ENCODE data around the gene PCNT. TPM values are rescaled to one million over a fixed set of nuclear protein-coding genes. Genes with fewer than 3 reads are reported as not detected.

The PCNT gene
- 100 to 1,000 TPM; 200 to 431 (median 290) TPM for total RNA-seq

GRCh38 chr21:46323710-46324389 lies at the start of gene PCNT, which contains the start of gene C21orf58:
TSS of gene PCNT (plus strand) at chr21:46324156. CDS start at chr21:46324229, 73 bp downstream.
TSS of gene C21orf58 (minus strand) at chr21:46323870. CDS start at chr21:46322738, 1,132 bp downstream.
- Histone ChIP-seq H3K4me3 (peak within 1 kb of the TSS; percentile 87 to 93 (median 88)), H3K27me3 (no peaks in the 10 kb centered on the region), H3K27ac (peak within 1 kb of the TSS; percentile 96 to 100 (median 98)), H3K9me3 (no peaks in the 10 kb centered on the region), H3K36me3 (peaks cover 0 to 6% of the 10 kb centered on the region in 2 donors), H3K4me1 (peaks cover 18 to 26% of the 10 kb centered on the region in 2 donors)
- intact Hi-C loops (cut with DNase I; ENCODE audit: low total_unique reads) (loop anchor here (1.0 to 10.0 kb wide), 6 partner anchors 38 to 1989 kb away; partner anchors contain the start of genes CFAP410 and YBEY), in situ Hi-C loops (cut with MboI; ENCODE audit: low sequenced_read_pairs in 4 of 4) (no loop called here)
- DNase-seq (peak; percentile 97 to 98), ATAC-seq (peak; percentile 84 to 87)
- TF ChIP-seq POLR2A (IDR thresholded peaks at IDR 0.05), result peak in 1 of 2 donors; percentile 36
- no peak for TF ChIP-seq CTCF (IDR thresholded peaks at IDR 0.05 in 4 of 5, conservative IDR thresholded peaks at IDR 0.05 in 1 of 5)

GRCh38 chr21:46274797-46275390 lies 49.1 kb upstream of the PCNT start:
- H3K27ac ChIP-seq, result no peak overlapping the region
- no peaks in the 10 kb centered on the region for H3K4me1 ChIP-seq
- H3K36me3 ChIP-seq, result peaks cover 4 to 100% of the 10 kb centered on the region in 2 donors
- ATAC-seq, result no peak
- no peak for DNase-seq
- H3K4me3 ChIP-seq, result no peak overlapping the region
- H3K27me3 ChIP-seq, result no peaks in the 10 kb centered on the region
- TF ChIP-seq CTCF (IDR thresholded peaks at IDR 0.05 in 4 of 5, conservative IDR thresholded peaks at IDR 0.05 in 1 of 5) (no peak), POLR2A (IDR thresholded peaks at IDR 0.05) (no peak)
- H3K9me3 ChIP-seq, result no peaks in the 10 kb centered on the region
- in situ Hi-C loops (cut with MboI; ENCODE audit: low sequenced_read_pairs in 4 of 4), result no loop called here
- intact Hi-C loops (cut with DNase I; ENCODE audit: low total_unique reads), result no loop called here

- peaks cover 42 to 45% of the 10 kb centered on the region in 2 donors for H3K4me1 ChIP-seq
- DNase-seq (no peak), ATAC-seq (no peak)
- H3K27ac ChIP-seq, result peak overlapping the region in 3 of 4 donors; percentile 85 to 96 (median 89)
- no peaks in the 10 kb centered on the region for H3K27me3 ChIP-seq
- no peak for TF ChIP-seq POLR2A (IDR thresholded peaks at IDR 0.05)
- TF ChIP-seq CTCF (IDR thresholded peaks at IDR 0.05 in 4 of 5, conservative IDR thresholded peaks at IDR 0.05 in 1 of 5), result no peak
- in situ Hi-C loops (cut with MboI; ENCODE audit: low sequenced_read_pairs in 4 of 4), result no loop called here
- intact Hi-C loops (cut with DNase I; ENCODE audit: low total_unique reads), result no loop called here
- peaks cover 0 to 47% of the 10 kb centered on the region in 2 donors for H3K36me3 ChIP-seq
- no peaks in the 10 kb centered on the region for H3K9me3 ChIP-seq
- no peak overlapping the region for H3K4me3 ChIP-seq
Measured at GRCh38 chr21:46284077-46284644, 39.8 kb upstream of the PCNT start.

GRCh38 chr21:46284733-46285132 lies 39.2 kb upstream of the PCNT start:
- ATAC-seq (no peak), DNase-seq (no peak)
- intact Hi-C loops (cut with DNase I; ENCODE audit: low total_unique reads), result loop anchor here (5.0 kb wide), 2 partner anchors 142 to 173 kb away; partner anchors contain the start of gene DIP2A
- peak overlapping the region; percentile 85 to 98 (median 92) for H3K27ac ChIP-seq
- H3K9me3 ChIP-seq, result no peaks in the 10 kb centered on the region
- H3K4me1 ChIP-seq, result peaks cover 42 to 45% of the 10 kb centered on the region in 2 donors
- in situ Hi-C loops (cut with MboI; ENCODE audit: low sequenced_read_pairs in 4 of 4), result loop anchor here in 1 of 4 donors (5.0 kb wide), 1 partner anchor 52 kb away; no protein-coding TSS in a partner anchor
- H3K27me3 ChIP-seq, result no peaks in the 10 kb centered on the region
- H3K4me3 ChIP-seq, result peak overlapping the region in 3 of 4 donors; percentile 75 to 92 (median 85)
- peaks cover 0 to 41% of the 10 kb centered on the region in 2 donors for H3K36me3 ChIP-seq
- TF ChIP-seq POLR2A (IDR thresholded peaks at IDR 0.05) (no peak), CTCF (IDR thresholded peaks at IDR 0.05 in 4 of 5, conservative IDR thresholded peaks at IDR 0.05 in 1 of 5) (no peak)
